GM19397 (cell line): Measurements from ENCODE around the gene MAPK8IP3.
A peak's percentile ranks its signal among the peaks of the same experiment; 100 is the strongest.

Experiments
- ATAC-seq: cut with Tn5 transposase; IDR thresholded peaks from one replicate; pipeline ENCODE4 v1.9.1; 2021; ENCODE audit warnings: mild to moderate bottlenecking, moderate library complexity; ENCODE audit not compliant: unreplicated experiment

Gene MAPK8IP3

GRCh38 chr16:1762196-1762878 is 56.3 kb downstream of the MAPK8IP3 start:
- no peak for ATAC-seq

- no peak for ATAC-seq
Observed at GRCh38 chr16:1762879-1763520, 57.0 kb downstream of the MAPK8IP3 start.

DNA sequence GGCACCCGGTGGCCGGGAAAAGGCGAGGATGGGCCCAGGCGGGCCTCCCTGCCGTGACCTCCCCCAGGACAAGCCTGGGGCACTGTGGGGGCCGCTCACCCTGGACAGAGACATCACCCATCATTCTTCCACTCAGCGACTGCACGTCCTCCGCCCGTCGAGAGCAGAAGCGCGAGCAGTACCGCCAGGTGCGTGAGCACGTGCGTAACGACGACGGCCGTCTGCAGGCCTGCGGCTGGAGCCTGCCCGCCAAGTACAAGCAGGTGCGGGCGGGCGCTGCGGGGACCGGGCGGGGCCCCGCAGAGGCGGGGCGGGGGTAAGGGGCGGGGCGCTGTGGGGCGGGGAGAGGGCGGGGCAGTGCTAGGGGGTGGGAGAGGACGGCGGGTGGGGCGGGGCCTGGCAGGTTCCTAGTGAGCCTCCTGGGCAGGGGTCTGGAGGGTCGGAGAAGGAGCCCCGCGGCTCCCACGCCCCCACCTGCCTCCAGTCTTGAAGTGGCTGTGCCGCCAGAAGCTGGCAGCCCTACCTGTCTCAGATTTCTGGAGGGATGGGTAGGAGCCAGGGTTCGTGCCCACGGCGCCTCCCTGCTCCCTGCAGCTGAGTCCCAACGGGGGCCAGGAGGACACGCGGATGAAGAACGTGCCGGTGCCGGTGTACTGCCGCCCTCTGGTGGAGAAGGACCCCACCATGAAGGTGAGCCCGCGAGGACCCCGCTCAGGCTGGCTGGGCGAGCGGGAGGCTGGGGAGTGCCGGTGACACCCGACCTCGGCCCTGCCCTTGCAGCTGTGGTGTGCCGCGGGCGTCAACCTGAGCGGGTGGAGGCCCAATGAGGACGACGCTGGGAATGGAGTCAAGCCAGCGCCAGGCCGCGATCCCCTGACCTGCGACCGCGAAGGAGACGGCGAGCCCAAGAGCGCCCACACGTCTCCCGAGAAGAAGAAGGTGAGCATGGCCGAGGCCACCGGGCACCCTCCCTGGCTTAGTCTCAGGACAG is 57.8 kb downstream of the MAPK8IP3 start:
- no peak for ATAC-seq

GRCh38 chr16:1764971-1765370 is 59.0 kb downstream of the MAPK8IP3 start:
- no peak for ATAC-seq

GRCh38 chr16:1765826-1766225 is 59.8 kb downstream of the MAPK8IP3 start:
- no peak for ATAC-seq

- ATAC-seq = no peak
Observed at GRCh38 chr16:1766231-1766630, 60.2 kb downstream of the MAPK8IP3 start.

DNA sequence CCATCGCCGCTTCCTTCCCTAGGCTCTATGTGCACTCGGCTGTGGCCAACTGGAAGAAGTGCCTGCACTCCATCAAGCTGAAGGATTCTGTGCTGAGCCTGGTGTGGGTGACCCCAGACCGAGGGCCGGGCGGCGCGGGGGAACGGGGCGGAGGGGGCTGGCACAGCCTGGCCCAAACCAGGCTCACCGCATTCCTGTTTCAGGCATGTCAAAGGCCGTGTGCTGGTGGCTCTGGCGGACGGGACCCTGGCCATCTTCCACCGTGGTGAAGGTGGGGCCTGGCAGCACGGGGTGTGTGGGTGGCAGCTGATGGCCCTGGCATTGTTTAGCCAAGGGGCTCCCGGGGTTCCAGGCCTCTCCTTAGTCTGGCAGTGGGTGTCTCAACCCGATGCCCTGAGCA is 60.7 kb downstream of the MAPK8IP3 start:
- no peak for ATAC-seq

GRCh38 chr16:1767116-1767994 is 61.4 kb downstream of the MAPK8IP3 start:
- ATAC-seq = no peak

- no peak for ATAC-seq
Observed at GRCh38 chr16:1768061-1768766, 62.2 kb downstream of the MAPK8IP3 start.

GRCh38 chr16:1768767-1769401 is 62.9 kb downstream of the MAPK8IP3 start:
- no peak for ATAC-seq

DNA sequence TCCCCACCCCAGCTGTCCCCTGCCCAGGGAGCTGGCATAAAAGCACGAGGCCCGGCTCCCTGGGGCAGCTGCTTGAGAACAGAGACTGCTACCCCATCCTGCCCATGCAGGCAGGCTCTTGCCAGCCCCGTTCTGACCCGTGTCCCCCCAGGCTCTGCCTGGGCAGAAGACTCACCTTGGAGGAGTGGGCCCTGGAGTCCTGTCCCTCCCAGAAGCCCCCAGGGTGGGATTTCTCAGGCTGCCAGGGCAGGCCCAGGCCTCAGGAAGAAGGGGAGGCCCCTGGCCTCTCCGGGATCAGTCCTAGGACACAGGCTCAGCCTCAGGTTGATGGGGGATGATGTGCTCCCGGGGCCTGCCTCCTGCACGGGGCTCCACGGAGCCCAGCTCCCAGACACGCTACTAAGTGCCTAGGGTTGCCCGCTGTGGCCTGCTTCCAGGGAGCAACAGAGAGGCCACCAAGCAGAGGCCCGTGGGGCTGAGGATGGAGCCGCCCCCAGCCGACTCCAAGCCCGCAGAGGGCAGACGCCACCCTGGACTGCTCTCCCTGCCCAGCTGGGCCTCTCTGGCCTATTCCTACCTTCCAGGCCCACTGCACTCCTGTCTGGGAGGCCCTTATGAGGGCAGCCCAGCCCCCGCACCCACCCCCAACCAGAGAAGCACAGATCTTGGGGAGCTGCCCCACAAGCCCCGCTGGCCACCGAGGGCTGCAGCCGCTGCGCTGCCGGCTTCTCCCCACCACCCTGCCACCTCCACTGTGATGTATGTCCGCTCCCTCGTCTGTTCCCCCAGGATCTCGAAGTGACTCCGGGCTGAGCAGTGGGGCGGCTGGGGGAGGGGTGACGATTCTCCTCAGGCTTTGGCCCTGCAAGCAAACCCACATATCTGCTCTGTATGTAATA is 63.7 kb downstream of the MAPK8IP3 start:
- ATAC-seq = no peak

- ATAC-seq = no peak
Observed at GRCh38 chr16:1770328-1771187, 64.6 kb downstream of the MAPK8IP3 start.

GRCh38 chr16:1771188-1771863 is 65.3 kb downstream of the MAPK8IP3 start, which contains the start of gene NME3:
Gene NME3 (minus strand): TSS chr16:1771543. CDS start chr16:1771534, 9 bp downstream.
- peak; percentile 26 for ATAC-seq

DNA sequence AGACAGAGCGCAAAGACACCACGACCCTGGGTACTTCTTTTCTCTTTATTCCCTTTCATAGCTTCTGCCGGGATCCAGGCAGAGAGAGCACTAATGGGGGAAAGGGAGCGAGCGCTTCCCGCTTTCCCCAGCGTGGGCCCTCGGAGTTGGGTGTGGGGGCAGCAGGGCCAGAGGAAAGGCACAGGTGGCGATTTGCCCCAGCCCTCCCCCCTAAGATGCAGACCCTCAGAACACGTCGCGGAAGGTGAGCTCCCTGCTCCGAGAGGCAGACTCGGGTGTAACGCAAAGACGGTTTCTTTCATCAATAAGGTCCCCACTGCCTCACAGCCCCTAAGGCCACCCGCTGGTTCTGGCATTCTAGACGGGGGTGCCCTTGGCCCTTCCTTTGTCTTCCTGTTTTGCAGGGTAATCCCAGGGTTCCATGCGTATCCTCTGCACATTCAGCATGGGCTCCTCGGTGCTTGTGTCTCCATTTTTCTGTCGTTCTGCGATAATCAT is 65.9 kb downstream of the MAPK8IP3 start:
- no peak for ATAC-seq

DNA sequence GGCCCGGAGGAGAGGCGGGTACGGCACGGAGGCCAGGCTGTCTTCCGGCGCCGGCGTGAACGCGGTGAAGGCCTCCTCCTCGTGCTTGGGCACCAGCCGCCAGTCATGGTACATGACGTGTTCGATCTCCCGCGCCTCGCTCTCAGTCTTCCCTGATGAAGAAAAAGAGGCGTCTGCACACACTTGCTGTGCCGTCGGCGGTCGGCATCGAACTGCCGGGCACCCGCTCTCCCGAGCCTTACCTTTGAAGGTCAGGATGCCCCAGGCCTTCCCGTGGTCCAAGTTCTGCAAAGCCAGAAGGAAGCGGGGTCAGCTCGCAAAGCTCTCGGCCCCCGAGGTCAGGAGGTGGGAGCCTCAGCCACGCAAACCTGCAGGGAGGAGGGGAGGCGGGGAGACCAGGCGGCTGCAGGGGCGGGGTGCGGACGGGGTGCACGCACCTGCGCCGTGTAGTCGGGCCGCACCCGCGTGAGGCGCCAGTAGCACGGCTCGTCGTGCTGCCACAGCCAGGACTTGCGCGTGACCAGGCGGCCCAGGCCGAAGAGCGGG is 66.4 kb downstream of the MAPK8IP3 start, which contains the start of gene EME2:
Gene EME2 (plus strand): TSS at position 449 of the 546 bp plus-strand sequence. CDS start 418 bp downstream, outside the sequence.
- peak; percentile 3 for ATAC-seq
